ENCODE results near the gene CDYL.
"Not testable (repeated sequence)": the region's sequence is repeated elsewhere in the genome, so short reads cannot be mapped to it uniquely, and the experiment has no call there.

CDYL gene

DNA sequence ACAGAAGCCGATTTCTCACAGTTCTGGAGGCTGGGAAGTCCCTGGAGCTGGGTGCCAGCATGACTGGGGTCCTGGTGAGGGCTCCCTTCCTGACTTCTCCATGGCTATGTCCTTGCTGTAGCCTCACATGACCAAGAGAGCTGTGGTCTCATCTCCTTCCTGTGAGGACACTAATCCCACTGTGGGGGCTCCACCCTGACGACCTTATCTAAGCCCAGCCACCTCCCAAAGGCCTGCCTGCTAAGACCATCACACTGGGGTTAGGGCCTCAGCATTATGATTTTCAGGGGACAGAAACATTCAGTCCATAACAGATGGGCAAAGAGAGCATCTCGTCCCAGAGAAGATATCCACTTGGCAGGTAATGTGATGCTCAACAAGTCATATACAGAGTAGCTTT, 210.8 kb downstream of the CDYL start:
- ATAC-seq, result no peak
- no peak overlapping the region for H3K4me3 Mint-ChIP-seq
- H3K36me3 Mint-ChIP-seq, result peaks cover 29% of the 10 kb centered on the region
- no peaks in the 10 kb centered on the region for H3K4me1 Mint-ChIP-seq
- H3K9me3 Mint-ChIP-seq, result no peaks in the 10 kb centered on the region
- no peak overlapping the region for H3K27ac Mint-ChIP-seq
- H3K27me3 Mint-ChIP-seq, result peaks cover 22% of the 10 kb centered on the region

DNA sequence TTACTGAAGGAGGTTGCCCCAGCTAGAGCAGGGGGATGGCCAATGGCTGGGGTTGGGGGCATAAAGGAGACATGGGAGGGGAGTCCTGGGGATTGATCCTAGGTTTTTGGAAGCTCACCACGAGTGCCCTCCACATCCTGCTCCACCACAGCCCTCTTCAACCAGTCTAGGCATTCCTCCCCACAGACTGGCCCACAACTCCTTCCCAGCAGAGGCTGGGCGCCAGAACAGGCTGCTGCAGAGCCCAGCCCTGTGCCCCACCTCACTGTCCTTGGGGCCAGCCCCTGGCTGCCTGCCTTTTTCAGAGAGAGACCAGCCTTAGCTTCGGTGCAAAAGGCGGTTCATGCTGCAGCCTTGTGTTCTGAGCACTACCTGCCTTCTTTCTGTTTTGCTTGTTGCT, 211.2 kb downstream of the CDYL start:
- Mint-ChIP-seq H3K36me3 (peaks cover 33% of the 10 kb centered on the region), H3K27ac (no peak overlapping the region), H3K27me3 (peaks cover 22% of the 10 kb centered on the region), H3K4me1 (no peaks in the 10 kb centered on the region), H3K9me3 (no peaks in the 10 kb centered on the region), H3K4me3 (no peak overlapping the region)
- no peak for ATAC-seq

DNA sequence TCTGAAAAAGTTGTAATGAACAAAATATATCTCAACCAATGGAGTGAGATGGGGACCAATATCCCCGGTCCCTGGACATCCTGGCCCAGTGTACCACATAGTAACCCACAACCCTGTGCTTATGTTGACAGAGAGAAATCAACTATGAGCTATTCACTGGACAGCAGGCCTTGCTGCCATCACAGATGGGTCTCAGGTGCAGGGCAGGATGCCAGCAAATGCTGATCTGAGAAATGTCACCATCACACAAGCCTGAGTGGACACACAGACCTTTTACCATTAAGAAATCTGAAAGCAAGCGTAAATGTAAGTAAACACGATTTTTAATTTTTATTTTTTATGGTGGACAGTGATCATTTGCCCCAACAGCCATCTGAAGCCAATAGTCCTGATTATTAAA, 218.5 kb downstream of the CDYL start:
- no peak overlapping the region for H3K27ac Mint-ChIP-seq
- peaks cover 85% of the 10 kb centered on the region for H3K36me3 Mint-ChIP-seq
- no peaks in the 10 kb centered on the region for H3K9me3 Mint-ChIP-seq

DNA sequence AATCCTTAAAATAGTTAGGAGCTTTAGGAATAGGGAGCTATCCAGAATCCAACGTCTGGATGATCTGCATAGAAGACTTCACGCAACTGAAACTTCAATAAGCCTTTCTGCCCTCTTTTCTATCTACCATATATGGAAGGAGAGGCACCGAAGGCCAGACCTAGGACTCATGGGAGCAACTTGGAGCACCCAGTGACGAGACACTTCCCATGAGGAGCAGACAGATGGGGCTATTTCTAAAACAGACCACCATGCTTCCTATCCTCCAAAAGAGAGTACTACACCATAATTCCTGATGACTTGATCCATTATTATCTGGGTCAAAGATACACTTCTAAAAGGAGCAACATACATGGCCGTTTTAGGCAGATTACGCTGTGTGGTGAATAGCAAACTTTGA, 221.7 kb downstream of the CDYL start:
- H3K27me3 Mint-ChIP-seq, result no peaks in the 10 kb centered on the region
- no peak overlapping the region for H3K27ac Mint-ChIP-seq
- no peak overlapping the region for H3K4me3 Mint-ChIP-seq
- H3K9me3 Mint-ChIP-seq, result no peaks in the 10 kb centered on the region
- no peak for ATAC-seq
- peaks cover 66% of the 10 kb centered on the region for H3K36me3 Mint-ChIP-seq
- no peaks in the 10 kb centered on the region for H3K4me1 Mint-ChIP-seq

More for the DNA sequence above, 218.5 kb downstream of the CDYL start:
- H3K4me3 Mint-ChIP-seq, result no peak overlapping the region
- no peaks in the 10 kb centered on the region for H3K4me1 Mint-ChIP-seq
- ATAC-seq, result no peak
- no peaks in the 10 kb centered on the region for H3K27me3 Mint-ChIP-seq

DNA sequence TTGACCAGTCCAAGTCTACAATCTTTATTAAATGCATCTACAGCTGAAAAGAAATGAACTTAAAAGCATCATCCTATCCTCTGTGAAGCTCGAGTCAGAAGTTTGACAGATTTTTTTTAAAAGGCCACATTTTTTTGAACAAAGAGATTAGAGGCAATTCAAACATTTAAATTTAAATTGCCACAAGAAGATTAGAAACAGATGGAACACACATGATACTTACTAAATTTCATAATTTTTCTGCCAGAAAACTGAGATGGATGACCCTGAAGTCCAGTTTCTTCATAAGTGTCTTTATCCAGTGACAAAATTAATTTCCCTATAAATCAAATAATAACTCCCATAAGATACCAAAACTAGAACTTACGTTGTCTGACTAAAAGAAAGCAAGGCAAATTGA, 223.4 kb downstream of the CDYL start:
- H3K36me3 Mint-ChIP-seq, result peaks cover 57% of the 10 kb centered on the region
- H3K27ac Mint-ChIP-seq, result no peak overlapping the region
- no peaks in the 10 kb centered on the region for H3K9me3 Mint-ChIP-seq
- no peaks in the 10 kb centered on the region for H3K4me1 Mint-ChIP-seq
- H3K4me3 Mint-ChIP-seq, result no peak overlapping the region
- ATAC-seq, result no peak
- no peaks in the 10 kb centered on the region for H3K27me3 Mint-ChIP-seq

DNA sequence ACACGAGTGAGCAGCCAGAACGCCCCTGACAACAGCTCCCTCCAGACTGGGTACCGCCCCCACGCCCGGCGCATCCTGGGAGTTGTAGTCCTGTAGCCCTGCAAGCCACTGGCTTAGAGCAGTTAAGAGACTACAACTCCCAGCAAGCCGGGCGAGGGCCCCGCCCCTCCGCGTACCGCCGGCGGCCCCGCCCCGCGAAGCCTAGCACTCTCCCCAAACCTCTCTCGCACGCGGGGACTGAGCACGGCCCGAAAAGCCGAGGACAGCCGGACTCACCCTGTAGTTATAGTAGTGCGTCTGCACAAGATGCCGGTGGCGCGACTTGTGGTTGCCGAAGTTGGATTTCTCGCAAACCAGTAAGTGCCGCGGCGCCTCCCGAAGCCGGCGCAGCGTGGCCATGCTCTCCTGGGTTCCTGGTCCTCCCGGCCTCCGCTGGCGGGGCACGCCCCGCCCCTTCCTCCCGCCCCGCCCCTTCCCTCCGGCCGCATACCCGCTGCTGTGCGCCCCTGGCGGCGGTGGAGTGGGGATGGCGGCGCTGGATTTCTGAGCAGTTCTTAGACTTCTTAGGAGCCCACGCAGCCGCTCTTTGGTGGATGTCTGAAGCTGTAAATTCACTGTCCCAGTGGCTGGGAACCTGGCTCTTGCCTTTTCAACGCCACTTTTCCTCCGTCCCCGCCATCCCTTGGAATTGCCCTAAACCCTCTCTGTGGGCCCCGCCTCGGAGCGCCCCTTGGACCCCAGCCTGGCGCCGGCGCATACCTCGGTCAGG, 227.6 kb downstream of the CDYL start, which contains the start of gene RPP40:
Gene RPP40, minus strand, starts transcription at position 434 of the 769 bp plus-strand sequence. Its CDS starts 35 bp downstream, at position 399.
- Mint-ChIP-seq H3K27me3 (no peaks in the 10 kb centered on the region), H3K36me3 (peaks cover 17% of the 10 kb centered on the region), H3K4me1 (no peaks in the 10 kb centered on the region), H3K27ac (peak within 1 kb of the TSS; percentile 97), H3K9me3 (no peaks in the 10 kb centered on the region), H3K4me3 (peak within 1 kb of the TSS; percentile 94)
- peak; percentile 99 for ATAC-seq

DNA sequence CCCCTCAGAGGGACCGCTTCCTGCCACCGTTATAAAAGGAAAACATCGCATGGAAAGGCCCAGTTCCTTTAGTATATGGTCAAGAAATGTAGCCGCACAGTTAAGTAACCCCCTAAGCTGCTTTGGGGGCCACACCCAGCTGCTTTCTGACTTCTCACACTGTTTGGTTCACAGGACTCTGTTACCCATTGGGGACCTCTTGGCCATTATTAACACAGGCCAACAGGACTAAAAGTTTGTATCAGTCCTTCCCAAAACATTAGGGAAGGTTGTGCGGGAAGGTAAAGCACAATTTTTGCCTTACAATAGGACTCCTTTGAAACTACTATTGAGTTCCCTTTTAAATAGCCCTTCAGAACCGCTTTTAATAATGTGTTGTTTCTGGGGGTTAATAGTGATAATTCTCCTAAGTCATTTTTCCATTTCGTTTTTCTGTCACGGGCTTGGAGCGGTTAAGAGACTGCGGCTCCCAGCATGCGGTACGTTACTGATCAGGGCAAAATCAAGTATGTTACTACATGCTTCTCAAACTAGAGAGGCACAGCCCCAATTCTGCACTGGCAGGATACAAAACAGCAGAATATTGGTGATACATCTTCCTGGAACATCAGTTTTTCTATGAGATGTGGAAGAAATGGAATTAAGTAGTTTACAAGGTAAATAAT, 228.3 kb downstream of the CDYL start:
- Mint-ChIP-seq H3K27me3 (no peaks in the 10 kb centered on the region), H3K36me3 (peaks cover 15% of the 10 kb centered on the region), H3K4me1 (no peaks in the 10 kb centered on the region), H3K9me3 (no peaks in the 10 kb centered on the region), H3K27ac (peak overlapping the region; percentile 97), H3K4me3 (peak overlapping the region; percentile 94)
- ATAC-seq, result no peak

DNA sequence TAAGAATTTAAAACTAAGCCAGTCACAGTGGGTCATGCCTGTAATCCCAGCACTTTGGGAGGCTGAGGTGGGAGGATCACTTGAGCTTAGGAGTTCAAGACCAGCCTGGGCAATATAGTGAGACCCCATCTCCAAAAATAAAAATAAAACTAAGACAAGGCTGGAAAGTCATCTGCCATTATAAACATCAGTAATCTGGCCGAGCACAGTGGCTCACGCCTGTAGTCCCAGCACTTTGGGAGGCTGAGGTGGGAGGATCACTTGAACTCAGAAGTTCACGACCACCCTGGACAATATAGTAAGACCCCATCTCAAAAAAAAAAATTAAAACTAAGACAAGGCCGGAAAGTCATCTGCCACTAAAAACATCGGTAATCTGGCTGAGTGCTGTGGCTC, 228.8 kb downstream of the CDYL start:
- H3K36me3 Mint-ChIP-seq, ATAC-seq, H3K27me3 Mint-ChIP-seq, H3K4me3 Mint-ChIP-seq, H3K4me1 Mint-ChIP-seq, H3K9me3 Mint-ChIP-seq: not testable (repeated sequence)
- peak overlapping the region; percentile 97 for H3K27ac Mint-ChIP-seq

Data from stimulated activated memory B cell treated with anti-CD40 and anti-IgM and Interleukin-4, amounts not matched to agents 10 μg/mL and 1 μg/mL and 100 μg/mL, for 72 hours (primary cell).